SJCRH30 (cell line): Measurements from ENCODE around the gene NEDD9. TPM values are rescaled to one million over a fixed set of nuclear protein-coding genes. Genes with fewer than 3 reads are reported as not detected.

Experiments used
- DNase-seq, 2 experiments: peaks; one replicate each; pipeline ENCODE4 v3.0.0-alpha.2; 2015 to 2020
- H3K27ac ChIP-seq: fragments of 250-450 bp; sonication (Bioruptor Pico); 2 replicates; pipeline ENCODE4 v1.5.1; 2020; ENCODE audit warnings: mild to moderate bottlenecking, moderate library complexity
- H3K27me3 ChIP-seq: fragments of 250-450 bp; sonication (Bioruptor Pico); 2 replicates; pipeline ENCODE4 v1.5.1; 2020; ENCODE audit warnings: mild to moderate bottlenecking, moderate library complexity
- H3K36me3 ChIP-seq: fragments of 250-450 bp; sonication (Bioruptor Pico); 2 replicates; pipeline ENCODE4 v1.5.1; 2020; ENCODE audit warnings: mild to moderate bottlenecking, moderate library complexity
- H3K4me1 ChIP-seq: fragments of 250-450 bp; sonication (Bioruptor Pico); 2 replicates; pipeline ENCODE4 v1.5.1; 2020; ENCODE audit warnings: mild to moderate bottlenecking, moderate library complexity
- H3K4me3 ChIP-seq: fragments of 250-450 bp; sonication (Bioruptor Pico); 2 replicates; pipeline ENCODE4 v1.5.1; 2020; ENCODE audit warnings: mild to moderate bottlenecking, moderate library complexity
- H3K9me3 ChIP-seq: fragments of 250-450 bp; sonication (Bioruptor Pico); replicated peaks from 2 replicates; pipeline ENCODE4 v1.5.1; 2020; ENCODE audit warnings: mild to moderate bottlenecking, moderate library complexity
- total RNA-seq: library from RNA; depleted of rRNA; stranded (reverse); fragments of >200 nt; shearing (Covaris generic); gene quantifications from 2 replicates; pipeline ENCODE4 v1.2.3, GENCODE V29; 2014

The NEDD9 gene
- total RNA-seq, 1 experiment from 2014 or later = 0.42 TPM

DNA sequence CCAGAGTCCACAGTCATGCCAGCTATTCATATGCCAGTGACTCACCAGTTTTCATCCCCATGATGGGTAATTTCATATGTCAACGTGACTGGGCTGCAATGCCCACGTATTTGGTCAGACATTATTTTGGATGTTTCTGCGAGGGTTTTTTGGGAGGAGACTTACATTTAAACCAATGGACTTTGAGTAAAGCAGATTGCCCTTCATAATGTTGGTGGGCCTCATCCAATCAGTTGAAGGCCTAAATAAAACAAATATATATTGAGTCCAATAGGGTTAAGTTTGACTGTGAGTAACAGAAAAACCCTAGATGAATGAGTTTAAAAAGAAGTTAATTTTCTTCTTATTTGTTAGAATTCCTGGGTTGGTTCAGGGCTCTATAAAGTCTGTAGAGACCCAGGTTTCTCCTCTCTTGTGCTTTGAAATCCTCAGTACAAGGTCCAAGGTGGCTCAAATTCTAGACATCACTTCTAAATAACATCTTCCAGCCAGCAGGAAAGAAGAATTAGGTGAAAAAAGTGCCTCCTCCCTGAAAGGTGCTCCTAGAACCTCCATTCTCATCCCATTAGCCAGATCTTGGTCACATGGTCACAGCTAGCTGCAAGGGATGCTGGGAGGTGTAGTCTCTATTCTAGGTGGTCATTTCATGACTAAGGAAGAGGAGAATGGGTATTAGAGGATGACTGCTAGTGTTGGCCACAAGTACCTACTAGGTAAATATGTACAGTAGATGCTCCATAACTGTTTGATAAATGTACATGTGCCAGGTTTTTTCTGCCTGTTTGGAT lies 16.7 kb upstream of the NEDD9 start:
- no peak overlapping the region for H3K4me3 ChIP-seq
- no peaks in the 10 kb centered on the region for H3K36me3 ChIP-seq
- H3K4me1 ChIP-seq = peaks cover 8% of the 10 kb centered on the region
- H3K27ac ChIP-seq = no peak overlapping the region
- no peak for DNase-seq
- no peaks in the 10 kb centered on the region for H3K27me3 ChIP-seq
- no peaks in the 10 kb centered on the region for H3K9me3 ChIP-seq

DNA sequence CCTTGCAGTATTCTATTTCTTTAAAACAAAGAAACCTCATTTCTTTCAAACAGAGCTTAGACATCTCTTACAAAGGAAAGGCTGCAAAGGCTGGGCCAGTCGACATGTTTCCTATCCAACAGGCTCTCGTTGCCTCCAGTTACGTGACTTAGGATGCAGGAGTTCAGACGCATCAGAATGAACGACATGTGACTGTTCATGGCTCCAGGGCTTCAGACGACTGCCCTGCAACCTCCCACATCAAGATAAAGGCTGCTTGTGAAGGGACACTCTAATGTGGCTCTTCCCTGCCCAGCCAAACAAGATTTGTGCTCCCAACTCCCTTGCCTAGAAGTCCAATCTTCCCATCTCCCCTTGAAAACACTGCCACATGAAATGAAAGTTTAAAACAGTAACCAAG lies 14.3 kb upstream of the NEDD9 start:
- Histone ChIP-seq H3K9me3 (no peaks in the 10 kb centered on the region), H3K27ac (no peak overlapping the region), H3K4me1 (peaks cover 8% of the 10 kb centered on the region), H3K36me3 (no peaks in the 10 kb centered on the region), H3K27me3 (no peaks in the 10 kb centered on the region), H3K4me3 (no peak overlapping the region)
- DNase-seq = no peak

DNA sequence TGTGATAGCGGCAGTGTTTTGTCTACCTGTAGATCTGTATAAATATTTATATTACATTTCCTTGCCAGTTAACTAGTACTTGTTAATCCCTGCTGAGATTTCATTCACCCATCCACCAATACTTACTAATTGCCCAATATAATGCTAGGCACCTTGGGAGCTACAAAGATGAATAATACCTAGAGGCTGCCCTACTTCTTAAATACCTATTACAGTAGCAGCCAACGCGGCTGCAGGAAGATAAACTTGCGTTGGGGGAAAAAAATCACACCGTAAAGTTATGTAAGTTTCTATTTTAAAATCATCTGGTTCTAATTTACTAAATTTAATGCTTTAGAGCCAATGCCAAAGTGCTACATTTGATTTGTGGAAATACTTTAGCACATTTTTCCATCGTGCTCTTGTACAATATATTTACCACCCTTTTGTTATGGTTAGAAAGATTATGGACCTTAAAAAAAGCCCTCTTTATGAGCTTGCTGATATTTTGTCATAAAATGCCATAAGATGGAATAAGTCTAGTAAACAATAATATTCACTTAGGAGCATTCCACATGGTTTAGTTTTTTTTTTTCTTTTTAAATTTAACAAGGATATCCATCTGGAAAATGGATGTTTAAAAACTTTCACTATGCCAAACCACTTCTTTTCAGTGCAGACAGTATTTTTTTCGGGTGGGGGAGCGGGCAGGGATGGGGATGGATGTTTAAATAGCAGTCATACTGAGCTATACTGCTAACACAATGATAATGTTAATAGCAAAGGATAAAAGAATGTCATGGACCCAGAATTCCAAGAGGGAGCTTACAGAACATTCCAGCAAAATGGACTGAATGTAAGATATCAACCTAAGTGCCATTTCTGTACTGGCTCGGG lies 13.2 kb upstream of the NEDD9 start:
- Histone ChIP-seq H3K27me3 (no peaks in the 10 kb centered on the region), H3K9me3 (no peaks in the 10 kb centered on the region), H3K4me1 (no peaks in the 10 kb centered on the region), H3K4me3 (no peak overlapping the region), H3K27ac (no peak overlapping the region), H3K36me3 (no peaks in the 10 kb centered on the region)
- no peak for DNase-seq

DNA sequence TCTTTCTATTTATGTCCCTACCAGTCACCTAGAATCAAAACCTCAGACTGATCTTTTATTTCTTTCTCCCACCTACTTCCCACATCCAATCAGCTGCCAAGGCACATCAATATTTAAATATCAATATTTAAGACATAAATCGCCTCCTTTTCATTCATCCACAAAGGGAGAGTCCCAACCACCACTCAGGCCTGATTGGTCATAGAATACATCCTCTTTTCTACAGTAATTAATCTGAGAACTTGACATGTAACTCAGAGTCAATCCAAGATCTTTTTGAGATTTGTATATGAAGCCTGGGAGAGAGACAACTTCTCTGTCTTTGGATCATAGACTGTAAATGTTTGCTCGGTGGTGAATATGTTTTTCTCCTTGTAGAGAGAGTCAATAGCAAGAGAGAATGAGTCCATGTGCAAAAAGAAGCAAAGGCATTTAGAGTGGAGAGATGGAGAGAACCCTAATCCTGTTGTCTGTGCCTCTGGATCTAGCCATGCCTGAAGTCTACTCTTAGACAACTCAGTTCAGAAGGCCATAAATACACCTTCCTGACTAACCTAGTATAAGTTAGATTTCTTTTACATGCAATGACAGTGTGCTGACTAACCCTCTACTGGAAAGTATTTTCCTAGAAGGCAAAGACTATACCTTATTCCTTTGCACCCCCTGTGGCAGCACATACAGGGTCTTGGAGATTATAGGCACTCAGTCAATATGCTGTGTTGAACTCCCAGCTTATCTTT lies 12.1 kb upstream of the NEDD9 start:
- no peaks in the 10 kb centered on the region for H3K36me3 ChIP-seq
- H3K4me3 ChIP-seq = no peak overlapping the region
- H3K27ac ChIP-seq = no peak overlapping the region
- H3K9me3 ChIP-seq = no peaks in the 10 kb centered on the region
- no peaks in the 10 kb centered on the region for H3K27me3 ChIP-seq
- H3K4me1 ChIP-seq = no peaks in the 10 kb centered on the region
- no peak for DNase-seq

DNA sequence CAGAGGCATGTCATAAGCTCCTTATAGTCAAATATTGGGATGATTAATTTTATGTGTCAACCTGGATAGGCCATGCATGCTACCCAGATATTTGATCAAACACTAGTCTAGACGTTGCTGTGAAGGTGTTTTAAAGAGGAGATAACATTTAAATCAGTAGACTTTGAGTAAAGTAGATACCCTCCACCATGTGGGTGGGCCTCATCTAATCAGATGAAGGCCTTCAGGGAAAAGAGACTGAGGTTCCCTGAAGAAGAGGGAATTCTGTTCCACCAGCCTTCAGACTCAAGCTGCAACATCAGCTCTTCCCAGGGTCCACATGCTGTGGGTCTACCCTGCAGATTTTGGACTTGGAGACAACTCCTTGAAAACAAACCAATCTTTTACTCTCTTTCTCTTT lies 11.4 kb upstream of the NEDD9 start:
- no peak for DNase-seq
- H3K9me3 ChIP-seq = no peaks in the 10 kb centered on the region
- H3K4me3 ChIP-seq = no peak overlapping the region
- no peaks in the 10 kb centered on the region for H3K27me3 ChIP-seq
- no peak overlapping the region for H3K27ac ChIP-seq
- no peaks in the 10 kb centered on the region for H3K36me3 ChIP-seq
- no peaks in the 10 kb centered on the region for H3K4me1 ChIP-seq

GRCh38 chr6:11242711-11243110 lies 10.2 kb upstream of the NEDD9 start:
- DNase-seq = no peak
- Histone ChIP-seq H3K9me3 (no peaks in the 10 kb centered on the region), H3K4me3 (no peak overlapping the region), H3K36me3 (no peaks in the 10 kb centered on the region), H3K27ac (no peak overlapping the region), H3K27me3 (no peaks in the 10 kb centered on the region), H3K4me1 (no peaks in the 10 kb centered on the region)

GRCh38 chr6:11241793-11242201 lies 9.3 kb upstream of the NEDD9 start:
- Histone ChIP-seq H3K4me3 (no peak overlapping the region), H3K9me3 (no peaks in the 10 kb centered on the region), H3K27ac (no peak overlapping the region), H3K27me3 (no peaks in the 10 kb centered on the region), H3K36me3 (no peaks in the 10 kb centered on the region), H3K4me1 (no peaks in the 10 kb centered on the region)
- no peak for DNase-seq

- H3K9me3 ChIP-seq = no peaks in the 10 kb centered on the region
- H3K4me3 ChIP-seq = no peak overlapping the region
- no peaks in the 10 kb centered on the region for H3K27me3 ChIP-seq
- H3K36me3 ChIP-seq = no peaks in the 10 kb centered on the region
- no peak for DNase-seq
- no peaks in the 10 kb centered on the region for H3K4me1 ChIP-seq
- no peak overlapping the region for H3K27ac ChIP-seq
Measured at GRCh38 chr6:11241154-11241792, 8.8 kb upstream of the NEDD9 start.

DNA sequence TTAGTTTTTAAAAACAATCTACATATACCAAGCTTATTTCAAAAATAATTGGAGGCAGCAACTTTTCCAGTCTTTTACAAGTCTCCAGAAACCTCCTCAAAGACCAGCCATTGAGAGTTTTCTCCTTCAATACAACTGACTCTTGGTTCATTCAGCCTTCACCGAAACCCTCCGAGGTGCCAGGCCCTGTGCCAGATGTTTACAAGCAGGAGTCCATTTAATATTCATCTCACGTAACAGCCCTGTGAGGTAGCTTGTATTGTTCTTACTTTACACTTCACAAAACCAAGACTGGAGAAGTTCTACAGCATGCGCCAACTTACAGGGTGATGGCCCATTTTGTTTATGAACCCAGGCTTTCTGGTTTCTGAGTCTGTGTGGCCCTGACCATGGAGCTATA lies 5.5 kb upstream of the NEDD9 start:
- DNase-seq = no peak
- H3K27me3 ChIP-seq = no peaks in the 10 kb centered on the region

DNA sequence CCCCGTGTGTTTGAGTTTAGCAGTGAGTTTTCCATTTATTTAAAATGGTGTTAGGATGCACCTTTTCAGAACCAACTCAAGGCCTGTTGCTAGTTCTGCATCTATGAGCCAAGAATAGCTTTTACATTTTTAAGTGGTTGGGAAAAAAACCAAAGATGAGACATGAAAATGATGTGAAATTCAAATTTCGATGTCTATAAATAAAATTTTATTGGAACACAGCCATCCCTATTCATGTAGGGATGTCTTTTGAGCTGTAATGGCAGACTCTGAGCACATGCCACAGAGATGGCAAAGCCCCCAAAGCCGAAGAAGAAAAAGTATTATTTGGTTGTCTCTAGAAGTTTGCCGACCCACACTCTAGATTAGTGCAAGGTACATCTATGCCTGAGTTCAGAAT lies 5.0 kb upstream of the NEDD9 start:
- no peaks in the 10 kb centered on the region for H3K9me3 ChIP-seq
- H3K4me1 ChIP-seq = no peaks in the 10 kb centered on the region
- no peaks in the 10 kb centered on the region for H3K36me3 ChIP-seq
- no peak overlapping the region for H3K4me3 ChIP-seq
- H3K27me3 ChIP-seq = no peaks in the 10 kb centered on the region
- no peak overlapping the region for H3K27ac ChIP-seq
- no peak for DNase-seq

More for the DNA sequence above, 5.5 kb upstream of the NEDD9 start:
- Histone ChIP-seq H3K9me3 (no peaks in the 10 kb centered on the region), H3K36me3 (no peaks in the 10 kb centered on the region), H3K4me3 (no peak overlapping the region), H3K4me1 (no peaks in the 10 kb centered on the region), H3K27ac (no peak overlapping the region)

DNA sequence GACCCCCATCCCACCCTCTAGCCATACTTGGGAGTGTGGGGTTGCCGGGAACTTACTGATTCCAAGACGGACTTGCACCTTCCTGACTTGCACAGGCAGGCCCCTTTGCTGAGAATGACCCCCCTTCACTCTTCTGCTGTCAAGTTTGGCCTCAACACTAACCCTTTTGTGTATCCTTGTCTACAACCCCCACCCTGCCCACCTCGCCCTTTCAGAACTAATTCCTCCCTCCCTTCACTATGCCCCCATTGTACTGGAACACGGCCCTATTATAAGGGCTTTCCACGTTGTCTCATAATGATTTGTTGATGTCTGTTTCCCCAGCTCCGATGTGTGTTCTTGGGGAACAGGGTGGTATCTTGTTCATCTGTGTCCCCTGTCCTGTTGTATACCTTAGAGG lies 4.4 kb upstream of the NEDD9 start:
- H3K4me1 ChIP-seq = no peaks in the 10 kb centered on the region
- H3K9me3 ChIP-seq = no peaks in the 10 kb centered on the region
- H3K4me3 ChIP-seq = no peak overlapping the region
- no peaks in the 10 kb centered on the region for H3K27me3 ChIP-seq
- DNase-seq = no peak
- H3K36me3 ChIP-seq = no peaks in the 10 kb centered on the region
- H3K27ac ChIP-seq = no peak overlapping the region

DNA sequence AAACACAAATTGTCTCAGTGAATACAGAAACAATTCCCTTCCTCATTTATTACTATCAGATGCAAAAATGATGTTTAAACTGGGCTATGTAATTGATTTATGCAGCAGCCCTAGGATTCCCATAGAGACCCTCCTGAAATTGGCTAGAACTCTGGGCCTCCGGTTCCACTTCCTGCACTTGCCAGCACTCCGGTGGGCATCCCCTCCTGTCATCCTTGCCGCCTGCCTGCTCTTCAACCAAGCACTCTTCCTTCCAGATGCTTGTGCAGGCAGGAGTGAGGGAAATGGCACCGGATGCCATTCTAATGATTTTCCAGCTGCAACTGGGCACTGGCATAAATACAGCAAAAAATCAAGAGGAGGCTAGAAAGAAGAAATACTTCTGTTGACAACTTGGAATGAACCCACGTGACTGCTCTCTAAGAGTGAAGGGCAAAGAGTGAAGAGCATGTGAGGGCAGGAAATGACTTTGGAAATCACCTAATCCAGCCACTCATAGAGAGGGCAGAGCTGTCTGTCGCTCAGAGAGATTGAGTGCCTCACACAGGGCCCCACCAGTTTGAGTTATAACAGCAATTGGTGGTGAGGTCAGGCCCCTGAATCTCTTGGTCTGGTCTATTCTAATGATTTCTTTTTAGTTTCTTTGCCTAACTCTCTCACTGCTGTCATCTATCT lies 3.7 kb upstream of the NEDD9 start:
- Histone ChIP-seq H3K36me3 (no peaks in the 10 kb centered on the region), H3K9me3 (no peaks in the 10 kb centered on the region), H3K4me3 (no peak overlapping the region), H3K27ac (no peak overlapping the region), H3K27me3 (no peaks in the 10 kb centered on the region), H3K4me1 (no peaks in the 10 kb centered on the region)
- no peak for DNase-seq

- no peaks in the 10 kb centered on the region for H3K4me1 ChIP-seq
- DNase-seq = no peak
- H3K27me3 ChIP-seq = no peaks in the 10 kb centered on the region
- no peak overlapping the region for H3K27ac ChIP-seq
- no peaks in the 10 kb centered on the region for H3K36me3 ChIP-seq
- no peak overlapping the region for H3K4me3 ChIP-seq
- H3K9me3 ChIP-seq = no peaks in the 10 kb centered on the region
Measured at GRCh38 chr6:11235062-11235461, 2.6 kb upstream of the NEDD9 start.
